Measurements from ENCODE around the gene ABCG4. TPM values are rescaled to one million over a fixed set of nuclear protein-coding genes. Genes with fewer than 3 reads are reported as not detected.

Gene ABCG4
- total and polyA plus RNA-seq, 9 of the 15 experiments (the other 6 are each of a cell fraction or from before 2014, with no cell fraction given): 0.03 to 0.11 (median 0.07) TPM; not detected in 4

DNA sequence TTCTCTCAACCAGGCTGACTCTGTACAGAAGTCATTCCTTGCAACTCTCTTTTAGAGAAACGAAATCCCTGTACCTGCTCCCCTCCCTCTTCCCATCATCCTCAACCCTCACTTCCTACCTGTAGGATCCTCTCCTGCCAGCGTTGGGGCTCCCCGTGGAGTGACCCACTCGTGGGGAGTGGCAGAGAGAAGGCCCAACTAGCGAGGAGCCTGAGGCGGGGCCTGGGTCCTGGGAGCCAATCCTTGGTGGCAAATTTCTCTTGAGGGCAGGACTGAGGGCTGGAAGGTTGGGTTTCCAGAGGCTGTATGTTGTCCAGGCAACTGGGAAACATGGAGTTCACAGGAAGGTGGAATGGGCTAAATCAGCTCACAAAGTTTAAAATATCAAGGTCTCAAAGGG, 46.8 kb downstream of the ABCG4 start:
- no peak overlapping the region for H3K9ac ChIP-seq (ENCODE audit: insufficient read depth in 1 of 2, low read depth in 2 of 2, low read length in 2 of 2)
- CTCF ChIA-PET (ENCODE audit: low intra/inter-chr PET ratio): interaction anchor here (0.6 kb wide), 1 partner anchor 46 kb away, joined by 4 read pairs; no protein-coding TSS in a partner anchor
- no peaks in the 10 kb centered on the region for H3K9me1 ChIP-seq (ENCODE audit: control insufficient read depth, insufficient read depth, low read length)
- H3K9me3 ChIP-seq (replicated peaks; ENCODE audit: control insufficient read depth, insufficient read depth, low read depth, low read length): no peaks in the 10 kb centered on the region
- no peaks in the 10 kb centered on the region for H4K20me1 ChIP-seq (replicated peaks; ENCODE audit: control insufficient read depth, insufficient read depth, low read length)
- H3K27ac ChIP-seq (ENCODE audit: extremely low read depth, low read depth, low read length): no peak overlapping the region
- in situ Hi-C loops (cut with MboI): loop anchor here (5.0 kb wide), 1 partner anchor 93 kb away; the partner anchor contains the start of gene DPAGT1
- peak; percentile 28 to 68 (median 61) for DNase-seq (ENCODE audit: extremely low read depth in 1 of 4, low spot score in 3 of 4)
- H3K79me2 ChIP-seq (ENCODE audit: control insufficient read depth, insufficient read depth, low read length): no peaks in the 10 kb centered on the region
- peak overlapping the region; percentile 18; the same call in 1 of the 2 replicates for H2AFZ ChIP-seq (ENCODE audit: low read depth, low read length)
- no peak overlapping the region for H3K4me2 ChIP-seq (ENCODE audit: insufficient read depth, low read length)
- peak; percentile 69 for ATAC-seq
- peaks cover 0 to 3% of the 10 kb centered on the region in 2 experiments; a peak in 2 of 5 replicates for H3K4me1 ChIP-seq (replicated peaks in 1 of 2; ENCODE audit: control insufficient read depth in 2 of 2, insufficient read depth in 2 of 2, low read length in 2 of 2)
- no peaks in the 10 kb centered on the region for H3K27me3 ChIP-seq (ENCODE audit: control insufficient read depth in 2 of 2, insufficient read depth in 2 of 2, low read length in 2 of 2)
- intact Hi-C loops (cut with micrococcal nuclease): no loop called here
- FAIRE-seq: no peak
- H3K4me3 ChIP-seq: no peak overlapping the region
- POLR2A ChIA-PET: interaction anchor here (0.6 to 1.3 kb wide), 4 partner anchors 42 to 101 kb away, joined by 3 to 7 read pairs (median 4); partner anchors contain the start of gene DPAGT1
- BruUV-seq (replicated peaks): no TSS peak
- H3K36me3 ChIP-seq (ENCODE audit: control insufficient read depth, insufficient read depth, low read length): no peaks in the 10 kb centered on the region
- WGBS (ENCODE audit: insufficient coverage, low coverage, missing lambda C conversion rate): 6% methylated on average over 6 of the region's 6 CpGs
- TF ChIP-seq NONO (IDR thresholded peaks at IDR 0.05; ENCODE audit: low read depth in 2 of 2, low read length in 1 of 2): no peak
- peak; percentile 86 for TF ChIP-seq PRDM10 (IDR thresholded peaks at IDR 0.05; ENCODE audit: partially characterized antibody)
- peak; percentile 25 for TF ChIP-seq FOS (IDR thresholded peaks at IDR 0.05; ENCODE audit: extremely low read depth, insufficient read length)
- TF ChIP-seq KDM4B (IDR thresholded peaks at IDR 0.05; ENCODE audit: borderline replicate concordance in 2 of 2, low read depth in 1 of 2): no peak
- TF ChIP-seq SRSF1 (IDR thresholded peaks at IDR 0.05; ENCODE audit: low read depth, low read length): no peak
- TF ChIP-seq RBM14 (IDR thresholded peaks at IDR 0.05; ENCODE audit: borderline replicate concordance, insufficient read depth, low read depth, low read length): no peak
- no peak for TF ChIP-seq PCBP1 (IDR thresholded peaks at IDR 0.05; ENCODE audit: low read depth, low read length, poor library complexity, severe bottlenecking)
- peak; percentile 17 for TF ChIP-seq NFYB (IDR thresholded peaks at IDR 0.05; ENCODE audit: extremely low read depth, insufficient read length)
- no peak for TF ChIP-seq SIN3B (IDR thresholded peaks at IDR 0.05; ENCODE audit: low read depth)
- no peak for TF ChIP-seq KAT2B (IDR thresholded peaks at IDR 0.05; ENCODE audit: low read depth, low read length)
- TF ChIP-seq CCNT2 (IDR thresholded peaks at IDR 0.05; ENCODE audit: borderline replicate concordance, extremely low read depth, insufficient read length, low read depth, low read length): no peak
- TF ChIP-seq RFX1 (IDR thresholded peaks at IDR 0.05): peak; percentile 67
- TF ChIP-seq, protein P1, sequence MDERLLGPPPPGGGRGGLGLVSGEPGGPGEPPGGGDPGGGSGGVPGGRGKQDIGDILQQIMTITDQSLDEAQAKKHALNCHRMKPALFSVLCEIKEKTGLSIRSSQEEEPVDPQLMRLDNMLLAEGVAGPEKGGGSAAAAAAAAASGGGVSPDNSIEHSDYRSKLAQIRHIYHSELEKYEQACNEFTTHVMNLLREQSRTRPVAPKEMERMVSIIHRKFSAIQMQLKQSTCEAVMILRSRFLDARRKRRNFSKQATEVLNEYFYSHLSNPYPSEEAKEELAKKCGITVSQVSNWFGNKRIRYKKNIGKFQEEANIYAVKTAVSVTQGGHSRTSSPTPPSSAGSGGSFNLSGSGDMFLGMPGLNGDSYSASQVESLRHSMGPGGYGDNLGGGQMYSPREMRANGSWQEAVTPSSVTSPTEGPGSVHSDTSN (CRISPR knock-in tag; IDR thresholded peaks at IDR 0.05; ENCODE audit: low read depth): peak; percentile 49; the same call in 1 of the 2 replicates
- TF ChIP-seq, protein P1 (tag; conservative IDR thresholded peaks at IDR 0.05; ENCODE audit: low read depth): peak; percentile 72
